HG03045 (cell line): ENCODE measurements around the gene PBX3.

Experiments
- ATAC-seq: cut with Tn5 transposase; IDR thresholded peaks from one replicate; pipeline ENCODE4 v1.9.1; 2021; ENCODE audit warnings: mild to moderate bottlenecking, moderate library complexity; ENCODE audit not compliant: unreplicated experiment

The PBX3 gene

GRCh38 chr9:126016579-126017290 is 269.6 kb downstream of the PBX3 start:
- no peak for ATAC-seq
